WERI-Rb-1 (cell line): Measurements from ENCODE around the gene TNIK.

Experiments used
- DNase-seq: peaks from one replicate; pipeline ENCODE4 v3.0.0-alpha.2; 2020
- H3K27ac ChIP-seq: fragments of 250-450 bp; sonication (Bioruptor Pico); 2 replicates; pipeline ENCODE4 v1.5.1; 2020; ENCODE audit warnings: mild to moderate bottlenecking, moderate library complexity
- H3K27me3 ChIP-seq: fragments of 250-450 bp; sonication (Bioruptor Pico); 2 replicates; pipeline ENCODE4 v1.5.1; 2021; ENCODE audit warnings: mild to moderate bottlenecking, low read depth, moderate library complexity; ENCODE audit not compliant: insufficient read depth, severe bottlenecking
- H3K36me3 ChIP-seq: fragments of 250-450 bp; sonication (Bioruptor Pico); 2 replicates; pipeline ENCODE4 v1.5.1; 2020; ENCODE audit warnings: mild to moderate bottlenecking, moderate library complexity
- H3K4me3 ChIP-seq: 2 replicates; pipeline ENCODE4 v1.5.1; 2011; ENCODE audit warnings: low read depth, mild to moderate bottlenecking, control low read depth, low read length
- H3K9me3 ChIP-seq: fragments of 250-450 bp; sonication (Bioruptor Pico); 2 replicates; pipeline ENCODE4 v1.5.1; 2021; ENCODE audit warnings: mild to moderate bottlenecking, moderate library complexity; ENCODE audit not compliant: severe bottlenecking
- TF ChIP-seq, protein P1 (sequence below): IDR thresholded peaks from 2 replicates; pipeline ENCODE4 v1.5.1; 2011; ENCODE audit warnings: low read depth, mild to moderate bottlenecking, control low read depth, inconsistent platforms, low read length

TNIK gene

DNA sequence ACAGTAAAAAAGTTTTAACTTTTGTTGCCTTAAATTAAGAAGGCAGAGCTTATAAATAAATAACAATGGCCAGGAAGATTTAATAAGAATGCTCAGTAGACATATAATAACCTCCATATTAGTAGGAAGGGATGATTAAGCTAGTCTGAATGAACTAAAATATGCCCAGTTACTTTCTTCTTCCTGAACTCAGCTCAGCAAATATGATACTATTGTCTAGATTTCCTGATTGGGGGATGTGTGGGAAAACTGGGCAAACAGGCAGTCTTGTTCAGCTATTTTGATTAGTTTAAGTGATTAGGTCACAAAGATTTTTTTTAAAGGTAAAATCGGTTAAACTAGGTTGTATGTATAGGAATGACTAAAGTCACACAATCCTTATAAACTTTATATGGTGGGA is 266.5 kb downstream of the TNIK start:
- no peak for DNase-seq
- TF ChIP-seq, protein P1, sequence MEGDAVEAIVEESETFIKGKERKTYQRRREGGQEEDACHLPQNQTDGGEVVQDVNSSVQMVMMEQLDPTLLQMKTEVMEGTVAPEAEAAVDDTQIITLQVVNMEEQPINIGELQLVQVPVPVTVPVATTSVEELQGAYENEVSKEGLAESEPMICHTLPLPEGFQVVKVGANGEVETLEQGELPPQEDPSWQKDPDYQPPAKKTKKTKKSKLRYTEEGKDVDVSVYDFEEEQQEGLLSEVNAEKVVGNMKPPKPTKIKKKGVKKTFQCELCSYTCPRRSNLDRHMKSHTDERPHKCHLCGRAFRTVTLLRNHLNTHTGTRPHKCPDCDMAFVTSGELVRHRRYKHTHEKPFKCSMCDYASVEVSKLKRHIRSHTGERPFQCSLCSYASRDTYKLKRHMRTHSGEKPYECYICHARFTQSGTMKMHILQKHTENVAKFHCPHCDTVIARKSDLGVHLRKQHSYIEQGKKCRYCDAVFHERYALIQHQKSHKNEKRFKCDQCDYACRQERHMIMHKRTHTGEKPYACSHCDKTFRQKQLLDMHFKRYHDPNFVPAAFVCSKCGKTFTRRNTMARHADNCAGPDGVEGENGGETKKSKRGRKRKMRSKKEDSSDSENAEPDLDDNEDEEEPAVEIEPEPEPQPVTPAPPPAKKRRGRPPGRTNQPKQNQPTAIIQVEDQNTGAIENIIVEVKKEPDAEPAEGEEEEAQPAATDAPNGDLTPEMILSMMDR = no peak

DNA sequence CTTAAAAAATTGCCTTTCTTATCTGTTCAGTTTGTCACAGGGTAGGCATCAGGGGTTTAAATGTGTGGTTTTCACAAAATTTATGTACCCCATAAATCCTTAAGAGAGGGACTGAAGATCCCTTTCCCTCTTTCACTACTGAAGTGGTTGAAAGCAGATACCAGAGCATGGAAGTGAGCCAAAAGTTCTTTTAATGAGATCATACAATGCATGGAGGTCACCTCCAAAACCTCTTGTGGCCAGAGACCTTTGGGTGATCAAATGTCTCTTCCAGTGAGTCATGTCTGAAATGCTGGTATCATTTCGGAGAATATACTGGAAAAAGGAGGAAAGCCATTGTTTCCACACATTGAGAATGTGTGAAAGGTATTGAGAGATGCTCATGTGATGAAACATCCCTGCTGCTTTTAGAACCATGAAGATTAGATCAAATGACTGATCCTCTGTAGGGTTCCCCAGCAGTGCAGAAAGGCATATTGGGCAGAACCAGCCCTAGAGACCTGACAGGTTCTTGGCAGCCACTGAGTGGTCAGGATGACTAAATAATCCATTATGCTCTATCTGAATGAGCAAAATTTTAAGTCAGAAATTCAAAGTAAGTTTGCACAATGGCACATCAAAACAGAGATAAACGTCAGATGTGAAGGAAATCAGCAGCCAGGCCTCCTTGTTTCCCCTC is 267.9 kb downstream of the TNIK start:
- DNase-seq = no peak
- no peaks in the 10 kb centered on the region for H3K27me3 ChIP-seq
- H3K27ac ChIP-seq = no peak overlapping the region
- H3K36me3 ChIP-seq = no peaks in the 10 kb centered on the region
- TF ChIP-seq, protein P1 = no peak
- no peaks in the 10 kb centered on the region for H3K9me3 ChIP-seq
- H3K4me3 ChIP-seq = no peak overlapping the region

More for the DNA sequence above, 266.5 kb downstream of the TNIK start:
- H3K27ac ChIP-seq = no peak overlapping the region
- H3K27me3 ChIP-seq = no peaks in the 10 kb centered on the region
- no peak overlapping the region for H3K4me3 ChIP-seq
- H3K9me3 ChIP-seq = no peaks in the 10 kb centered on the region
- H3K36me3 ChIP-seq = no peaks in the 10 kb centered on the region

DNA sequence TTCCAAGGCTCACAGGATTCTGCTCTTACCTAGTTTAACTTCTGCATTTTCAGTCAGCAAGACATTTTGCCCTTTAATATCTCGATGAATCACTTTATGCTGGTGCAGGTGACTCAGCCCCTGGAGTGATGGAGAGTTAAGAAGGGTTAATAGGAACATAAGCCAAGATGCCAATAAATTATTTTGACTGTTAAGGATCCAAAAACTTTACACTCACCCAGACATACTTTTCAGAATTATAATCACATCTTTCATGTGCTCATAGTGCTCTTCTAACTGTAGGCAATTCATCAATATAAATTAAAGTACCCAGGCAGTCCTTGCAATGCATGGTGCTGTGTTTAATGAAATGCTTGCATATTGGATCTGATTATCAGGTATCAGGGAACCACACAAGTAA is 269.5 kb downstream of the TNIK start:
- TF ChIP-seq, protein P1 = no peak
- Histone ChIP-seq H3K27ac (no peak overlapping the region), H3K27me3 (no peaks in the 10 kb centered on the region), H3K9me3 (no peaks in the 10 kb centered on the region), H3K36me3 (no peaks in the 10 kb centered on the region), H3K4me3 (no peak overlapping the region)
- no peak for DNase-seq

DNA sequence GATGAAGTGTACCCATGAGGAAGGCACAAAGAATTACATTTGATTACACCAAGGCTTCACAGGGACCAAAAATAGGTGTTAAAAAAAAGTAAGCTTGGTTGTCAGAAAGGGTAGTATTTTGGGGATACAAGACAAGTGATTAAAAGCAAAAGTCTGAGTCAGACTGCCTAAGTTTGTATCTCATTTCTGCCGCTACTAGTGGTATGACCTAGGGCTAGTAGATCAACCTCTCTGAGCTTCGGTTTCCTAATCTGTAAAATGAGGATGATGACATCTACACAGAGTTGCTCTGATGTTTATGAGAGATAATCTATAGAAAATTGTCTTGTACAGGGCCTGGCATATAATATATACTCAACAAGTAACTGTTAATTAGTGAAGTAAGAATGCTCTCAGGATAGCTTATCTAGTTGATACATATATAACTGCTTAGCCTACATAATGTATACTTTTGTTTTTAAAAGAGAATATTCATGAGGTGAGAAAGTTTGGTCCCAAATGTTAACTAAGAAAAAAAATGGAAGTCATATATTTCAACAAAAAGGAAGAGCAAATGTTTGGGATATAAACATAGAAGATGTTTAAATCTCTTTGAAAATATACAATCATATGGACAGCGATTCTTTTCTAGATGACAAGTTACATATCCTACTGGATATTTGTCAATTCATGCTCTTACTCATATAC is 270.7 kb downstream of the TNIK start:
- no peak overlapping the region for H3K4me3 ChIP-seq
- no peak overlapping the region for H3K27ac ChIP-seq
- H3K27me3 ChIP-seq = no peaks in the 10 kb centered on the region
- TF ChIP-seq, protein P1 = no peak
- DNase-seq = no peak
- no peaks in the 10 kb centered on the region for H3K36me3 ChIP-seq
- H3K9me3 ChIP-seq = no peaks in the 10 kb centered on the region

DNA sequence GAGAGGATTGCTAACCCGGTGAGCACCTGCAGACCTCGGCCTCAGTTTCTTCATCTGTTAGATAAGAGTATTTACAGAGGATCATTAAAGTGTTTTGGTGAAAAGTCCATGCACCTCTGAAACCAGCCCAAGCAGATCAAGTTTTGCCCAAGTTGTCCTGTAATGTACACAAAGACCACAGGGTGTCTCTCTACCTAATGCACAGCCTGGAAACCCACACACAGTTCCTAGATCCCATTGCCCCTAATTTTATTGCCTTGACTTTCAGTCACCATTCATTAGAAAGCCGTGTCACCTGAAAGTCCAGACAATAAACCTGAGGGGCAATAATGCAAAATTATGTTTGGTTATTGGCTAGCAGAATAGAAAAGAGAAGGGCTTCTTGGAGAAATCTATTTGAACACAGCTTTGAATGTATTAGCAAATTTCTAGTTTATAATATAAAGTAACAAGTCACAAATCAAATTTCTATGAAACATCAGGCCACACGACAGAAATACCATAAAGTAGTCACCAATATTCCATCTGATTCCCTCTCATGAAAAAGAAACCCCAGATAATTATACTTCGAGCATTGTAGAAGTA is 272.4 kb downstream of the TNIK start:
- H3K36me3 ChIP-seq = no peaks in the 10 kb centered on the region
- no peak overlapping the region for H3K4me3 ChIP-seq
- TF ChIP-seq, protein P1 = peak; percentile 78
- no peaks in the 10 kb centered on the region for H3K27me3 ChIP-seq
- DNase-seq = peak; percentile 24
- no peak overlapping the region for H3K27ac ChIP-seq
- H3K9me3 ChIP-seq = no peaks in the 10 kb centered on the region
